Prostate gland (tissue), 2 donors: ENCODE results near the gene KREMEN1. TPM values are rescaled to one million over a fixed set of nuclear protein-coding genes. Genes with fewer than 3 reads are reported as not detected.

ENCODE experiments used
- DNase-seq: peaks from one replicate; pipeline ENCODE4 v3.0.0-alpha.2; 2019; ENCODE audit warnings: low spot score
- H3K27ac ChIP-seq, 2 donors: fragments of 200-600 bp; sonication (generic); 2 replicates each; pipeline ENCODE4 v1.5.1; 2017 to 2019
- H3K27me3 ChIP-seq: fragments of 200-600 bp; sonication (generic); replicated peaks from 2 replicates; pipeline ENCODE4 v1.5.1; 2019; ENCODE audit not compliant: insufficient read depth
- H3K36me3 ChIP-seq, 2 donors: fragments of 200-600 bp; sonication (generic); 1 replicate in 1 of 2; 2 replicates in 1 of 2; pipeline versions ENCODE4 v1.5.1 to v1.8.1; 2017 to 2019
- H3K4me1 ChIP-seq: fragments of 200-600 bp; sonication (generic); replicated peaks from 2 replicates; pipeline ENCODE4 v1.5.1; 2019
- H3K4me3 ChIP-seq, 2 donors: fragments of 200-600 bp; sonication (generic); 2 replicates each; pipeline ENCODE4 v1.5.1; 2017 to 2019
- H3K9me3 ChIP-seq: fragments of 200-600 bp; sonication (generic); 2 replicates; pipeline ENCODE4 v1.5.1; 2017
- CTCF ChIP-seq, 4 experiments: fragments of 200-600 bp in 2 of 4; fragments of 450-650 bp in 2 of 4; sonication (generic) in 2 of 4; IDR thresholded peaks; 1 replicate in 3 of 4; 2 replicates in 1 of 4; pipeline ENCODE4 v1.5.1; 2016 to 2019; ENCODE audit warnings: antibody characterized with exemption in 4 of 4, mild to moderate bottlenecking in 2 of 4, moderate library complexity in 2 of 4
- POLR2A ChIP-seq: fragments of 450-650 bp; IDR thresholded peaks from one replicate; pipeline ENCODE4 v1.6.1; 2016; ENCODE audit warnings: antibody characterized with exemption, mild to moderate bottlenecking
- POLR2AphosphoS5 ChIP-seq: sonication (generic); formaldehyde crosslinking; IDR thresholded peaks from one replicate; pipeline ENCODE4 v1.6.1; 2017; ENCODE audit warnings: antibody characterized with exemption
- WGBS: methylation state at CpG from one replicate; pipeline ENCODE4 v1.1.5; 2018; 5-methylcytosine and 5-hydroxymethylcytosine counted together
- intact Hi-C: fragments of 100-400 bp; cut with DNase I; formaldehyde crosslinking; loops from one replicate; pipeline ENCODE4 v1.14.2; 2022
- total RNA-seq, 2 donors: library from RNA; depleted of rRNA; stranded (reverse); fragments of >200 nt; gene quantifications; one replicate each; pipeline ENCODE4 v1.1.0, GENCODE V29; 2016

KREMEN1 gene
- total RNA-seq, 2 donors from 2014 or later: 19.3 to 49.0 TPM

GRCh38 chr22:29187831-29188230 lies 115.0 kb downstream of the KREMEN1 start:
- 79% methylated on average over 7 of the region's 7 CpGs for WGBS
- DNase-seq: no peak

GRCh38 chr22:29190051-29190450 lies 117.2 kb downstream of the KREMEN1 start:
- H3K4me3 ChIP-seq: no peak overlapping the region
- no peak for DNase-seq
- intact Hi-C loops: no loop called here
- H3K4me1 ChIP-seq: no peaks in the 10 kb centered on the region
- WGBS: 88% methylated on average over 8 of the region's 8 CpGs
- H3K36me3 ChIP-seq: no peaks in the 10 kb centered on the region
- H3K27ac ChIP-seq: no peak overlapping the region
- TF ChIP-seq POLR2AphosphoS5 (no peak), POLR2A (no peak), CTCF (IDR thresholded peaks at IDR 0.05) (no peak)
- H3K27me3 ChIP-seq: no peaks in the 10 kb centered on the region
- H3K9me3 ChIP-seq: no peaks in the 10 kb centered on the region

More at GRCh38 chr22:29187831-29188230, 115.0 kb downstream of the KREMEN1 start:
- Histone ChIP-seq H3K4me1 (no peaks in the 10 kb centered on the region), H3K9me3 (no peaks in the 10 kb centered on the region), H3K4me3 (no peak overlapping the region), H3K27ac (no peak overlapping the region), H3K36me3 (no peaks in the 10 kb centered on the region), H3K27me3 (no peaks in the 10 kb centered on the region)
- TF ChIP-seq CTCF (IDR thresholded peaks at IDR 0.05) (no peak), POLR2A (no peak), POLR2AphosphoS5 (no peak)
- intact Hi-C loops: no loop called here

GRCh38 chr22:29190918-29191317 lies 118.1 kb downstream of the KREMEN1 start:
- DNase-seq: no peak
- no peak for TF ChIP-seq CTCF (IDR thresholded peaks at IDR 0.05)
- no peak for TF ChIP-seq POLR2A
- TF ChIP-seq POLR2AphosphoS5: no peak
- intact Hi-C loops: no loop called here
- Histone ChIP-seq H3K4me3 (no peak overlapping the region), H3K27ac (no peak overlapping the region), H3K9me3 (no peaks in the 10 kb centered on the region), H3K27me3 (no peaks in the 10 kb centered on the region), H3K36me3 (no peaks in the 10 kb centered on the region), H3K4me1 (no peaks in the 10 kb centered on the region)
- 60% methylated on average over 10 of the region's 10 CpGs for WGBS

GRCh38 chr22:29193021-29193420 lies 120.2 kb downstream of the KREMEN1 start:
- Histone ChIP-seq H3K9me3 (no peaks in the 10 kb centered on the region), H3K4me3 (no peak overlapping the region), H3K27me3 (no peaks in the 10 kb centered on the region), H3K36me3 (no peaks in the 10 kb centered on the region), H3K27ac (no peak overlapping the region), H3K4me1 (no peaks in the 10 kb centered on the region)
- no peak for TF ChIP-seq POLR2AphosphoS5
- WGBS: 85% methylated on average over 8 of the region's 8 CpGs
- DNase-seq: no peak
- intact Hi-C loops: no loop called here

- no peaks in the 10 kb centered on the region for H3K27me3 ChIP-seq
- H3K27ac ChIP-seq: no peak overlapping the region
- H3K36me3 ChIP-seq: no peaks in the 10 kb centered on the region
- no peak for DNase-seq
- no peak overlapping the region for H3K4me3 ChIP-seq
- intact Hi-C loops: no loop called here
- H3K9me3 ChIP-seq: no peaks in the 10 kb centered on the region
- 87% methylated on average over 2 of the region's 2 CpGs for WGBS
- no peak for TF ChIP-seq CTCF (IDR thresholded peaks at IDR 0.05)
- TF ChIP-seq POLR2A: no peak
- TF ChIP-seq POLR2AphosphoS5: no peak
- no peaks in the 10 kb centered on the region for H3K4me1 ChIP-seq
These were observed 121.3 kb downstream of the KREMEN1 start for GRCh38 chr22:29194184-29194583.
